G401.6 (cell line): ENCODE data around the gene TMEM184B.

ENCODE experiments used
- FAIRE-seq: peaks from 2 replicates; lab custom pipeline; 2012; peaks lifted over from hg19 to GRCh38; lab: Jason Lieb, UNC

Gene TMEM184B

DNA sequence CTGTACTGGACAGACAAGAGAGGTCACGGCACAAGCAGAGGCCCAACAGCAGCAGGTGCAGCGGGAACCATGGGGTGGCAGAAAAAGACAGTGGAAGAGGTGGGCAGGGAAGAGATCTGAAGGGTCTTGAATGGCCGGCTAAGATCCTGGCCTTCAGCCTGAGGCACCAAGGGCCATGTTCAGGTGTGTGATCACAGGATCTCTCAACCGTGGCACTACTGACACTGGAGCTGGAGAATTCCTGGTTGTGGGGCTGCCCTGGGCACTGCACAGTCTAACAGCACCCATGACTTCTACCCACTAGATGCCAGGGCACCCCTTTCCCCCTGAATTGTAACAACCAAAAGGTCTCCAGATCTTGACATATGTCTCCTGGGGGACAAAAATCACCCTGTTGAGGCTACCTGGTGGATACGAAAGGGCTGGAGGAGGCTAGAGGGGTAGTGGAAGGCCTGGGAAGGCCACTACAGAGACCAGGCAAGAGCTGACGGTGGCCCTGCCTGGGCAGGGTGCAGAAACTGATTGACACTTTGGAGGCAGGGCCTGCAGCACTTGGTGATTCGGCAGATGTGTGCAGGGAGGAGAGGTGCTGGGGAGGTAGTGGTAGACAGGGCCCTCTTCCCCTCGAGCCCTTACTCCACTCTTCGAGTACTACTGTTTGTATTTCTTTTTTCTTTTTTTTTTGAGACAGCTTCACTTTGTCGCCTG is 36.1 kb upstream of the TMEM184B start:
- FAIRE-seq, result no peak

DNA sequence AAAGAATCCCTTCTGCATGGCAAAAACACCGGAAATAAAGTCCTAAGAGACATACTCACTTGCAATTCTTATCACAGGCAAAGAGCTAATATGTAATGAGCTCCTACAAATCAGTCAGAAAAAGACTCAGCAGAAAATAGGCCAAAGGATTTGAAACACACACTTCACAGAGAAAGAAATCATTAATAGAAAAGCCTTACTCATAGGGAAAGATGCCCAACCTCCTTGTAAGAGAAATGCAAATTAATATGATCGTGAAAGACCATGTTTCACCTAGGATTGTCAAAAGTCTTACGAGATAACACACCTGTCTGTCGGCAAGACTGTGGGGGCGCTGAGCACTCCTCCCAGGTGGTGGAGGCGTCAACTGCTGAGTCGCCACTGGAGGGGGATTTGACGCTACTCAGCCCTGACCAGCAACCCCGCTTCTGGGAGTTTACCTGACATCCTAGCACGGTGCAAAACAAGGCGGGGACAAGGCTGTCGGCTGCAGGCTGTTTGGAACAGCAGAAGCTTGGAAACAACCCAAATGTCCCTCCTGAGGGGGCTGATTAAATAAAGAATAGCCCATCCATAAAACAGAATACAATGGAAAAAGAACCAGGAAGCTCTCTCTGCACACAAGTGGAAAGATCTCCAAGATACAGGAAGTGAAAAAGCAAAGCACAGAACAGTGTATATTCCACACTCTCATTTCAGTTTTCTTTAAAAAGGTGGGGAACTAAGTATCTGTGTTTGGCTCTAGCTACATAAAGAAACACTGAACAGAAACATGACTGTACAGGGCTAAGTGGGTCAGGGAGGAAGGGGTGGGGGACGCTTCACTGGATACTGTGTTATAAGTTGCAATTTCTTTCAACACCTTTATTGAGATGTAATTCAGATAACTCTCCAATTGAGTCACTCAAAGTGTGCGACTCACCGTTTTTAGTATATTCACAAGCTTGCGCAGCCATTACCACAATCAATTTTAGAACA is 33.0 kb upstream of the TMEM184B start:
- FAIRE-seq, result no peak

DNA sequence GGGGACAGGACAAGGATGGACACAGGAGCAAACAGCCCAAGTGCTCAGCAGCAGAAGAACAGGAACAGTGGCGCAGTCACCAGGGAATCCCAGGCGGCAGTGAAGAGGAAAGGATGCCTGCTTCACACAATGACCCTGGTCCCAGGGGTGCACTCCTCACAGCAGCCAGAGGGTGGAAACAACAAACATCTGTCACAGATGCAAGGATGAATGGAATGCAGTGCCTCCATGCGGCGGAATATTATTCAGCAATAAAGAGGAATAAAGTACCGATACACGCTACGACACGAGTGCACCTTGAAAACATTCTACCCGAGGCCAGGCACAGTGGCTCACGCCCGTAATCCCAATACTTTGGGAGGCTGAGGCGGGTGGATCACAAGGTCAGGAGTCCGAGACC is 31.7 kb upstream of the TMEM184B start:
- FAIRE-seq, result no peak

GRCh38 chr22:38303974-38304373 is 31.2 kb upstream of the TMEM184B start:
- no peak for FAIRE-seq

DNA sequence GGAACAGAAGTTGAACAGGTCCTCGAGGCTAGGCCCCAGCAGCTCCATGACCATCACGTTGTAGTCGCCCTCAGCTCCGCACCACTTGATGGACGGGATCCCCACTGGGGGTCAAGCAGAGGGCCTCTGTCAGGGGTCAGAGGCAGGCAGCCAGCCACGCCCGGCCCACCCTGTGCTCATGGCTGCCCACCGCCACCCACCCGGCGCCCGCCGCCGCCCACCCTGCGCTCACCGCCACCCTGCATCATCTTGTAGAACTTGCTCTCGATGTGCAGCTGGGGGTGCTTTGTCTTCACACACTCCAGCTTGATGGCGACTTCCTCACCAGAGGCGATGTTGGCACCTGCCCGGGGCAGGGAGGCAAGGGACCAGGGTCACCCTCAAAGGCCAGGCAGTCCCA is 30.1 kb upstream of the TMEM184B start:
- FAIRE-seq, result no peak

- no peak for FAIRE-seq
Measured at GRCh38 chr22:38300946-38301345, 28.1 kb upstream of the TMEM184B start.

DNA sequence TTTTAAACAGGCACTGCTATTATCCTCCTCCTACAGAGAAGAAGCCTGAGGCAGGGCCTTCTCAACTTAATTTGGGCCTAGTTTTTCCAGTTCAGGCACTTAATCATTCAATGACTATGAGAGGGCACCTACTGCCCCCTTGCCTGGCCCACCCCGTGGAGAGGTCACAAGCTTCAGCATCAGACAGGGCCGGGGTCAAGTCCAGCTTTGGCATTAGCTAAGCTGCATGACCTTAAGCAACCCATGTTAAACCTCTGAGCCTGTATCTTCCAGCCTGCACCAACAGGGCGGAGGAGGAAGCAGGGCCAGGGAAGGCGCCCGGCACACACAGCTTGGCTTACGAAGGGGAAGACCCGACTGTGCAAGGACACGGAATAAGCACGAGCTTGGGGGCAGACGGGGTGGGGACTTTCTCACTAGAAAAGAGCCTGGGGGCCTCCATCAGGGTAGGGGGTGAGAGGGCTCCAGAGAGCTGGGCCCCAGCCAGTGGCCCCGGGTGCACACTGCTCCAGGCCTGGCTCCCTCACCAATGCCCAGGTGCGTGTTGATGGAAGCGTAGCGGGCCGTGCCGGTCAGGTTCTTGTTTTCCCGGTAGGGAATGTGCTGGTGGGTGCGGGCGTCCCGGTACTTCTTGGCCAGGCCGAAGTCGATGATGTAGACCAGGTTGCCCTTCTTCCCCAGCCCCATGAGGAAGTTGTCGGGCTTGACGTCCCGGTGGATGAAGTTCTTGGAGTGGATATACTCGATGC is 27.6 kb upstream of the TMEM184B start:
- FAIRE-seq, result no peak

- FAIRE-seq, result no peak
Measured at GRCh38 chr22:38299770-38300102, 26.9 kb upstream of the TMEM184B start.

- FAIRE-seq, result no peak
Measured at GRCh38 chr22:38298312-38299005, 25.6 kb upstream of the TMEM184B start.

DNA sequence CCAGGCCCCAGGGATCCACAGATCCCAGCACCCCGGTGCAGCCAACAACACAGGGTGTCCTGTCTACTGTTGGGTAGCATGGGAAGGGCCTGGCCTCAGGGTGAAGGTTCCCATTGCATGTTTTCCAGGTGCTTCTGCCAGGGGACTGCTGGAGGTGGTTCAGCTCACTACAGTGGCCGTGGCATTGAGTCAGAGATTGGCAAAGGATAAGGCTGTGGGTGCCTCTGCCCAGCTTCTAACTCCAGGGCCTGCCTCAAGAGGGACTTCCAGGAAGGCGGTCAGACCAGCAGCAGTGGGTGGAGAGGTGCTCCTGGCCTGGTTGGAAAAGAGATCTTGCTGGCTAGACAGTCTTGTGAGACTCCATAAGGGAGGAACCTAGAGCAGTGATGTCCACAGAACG is 23.6 kb upstream of the TMEM184B start:
- no peak for FAIRE-seq

DNA sequence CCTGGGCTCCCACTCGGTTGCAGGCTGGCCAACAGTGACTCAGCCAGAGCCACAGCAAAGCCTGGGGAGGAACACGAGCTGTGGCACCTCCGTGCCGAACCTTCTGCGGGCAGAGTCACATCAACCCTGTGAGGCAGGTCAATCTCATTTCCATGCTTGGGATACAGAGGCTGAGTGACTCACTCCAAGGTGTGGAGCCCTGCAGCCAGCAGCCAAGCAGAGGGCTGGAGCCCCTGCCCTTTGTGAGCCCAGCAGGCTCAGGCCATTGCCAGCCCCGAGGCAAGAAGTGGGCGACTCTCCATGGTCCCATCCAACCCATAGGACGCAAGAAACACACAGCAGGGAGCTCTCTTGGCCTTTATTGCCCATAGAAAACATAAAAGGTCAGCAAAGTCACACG is 23.1 kb upstream of the TMEM184B start:
- no peak for FAIRE-seq

DNA sequence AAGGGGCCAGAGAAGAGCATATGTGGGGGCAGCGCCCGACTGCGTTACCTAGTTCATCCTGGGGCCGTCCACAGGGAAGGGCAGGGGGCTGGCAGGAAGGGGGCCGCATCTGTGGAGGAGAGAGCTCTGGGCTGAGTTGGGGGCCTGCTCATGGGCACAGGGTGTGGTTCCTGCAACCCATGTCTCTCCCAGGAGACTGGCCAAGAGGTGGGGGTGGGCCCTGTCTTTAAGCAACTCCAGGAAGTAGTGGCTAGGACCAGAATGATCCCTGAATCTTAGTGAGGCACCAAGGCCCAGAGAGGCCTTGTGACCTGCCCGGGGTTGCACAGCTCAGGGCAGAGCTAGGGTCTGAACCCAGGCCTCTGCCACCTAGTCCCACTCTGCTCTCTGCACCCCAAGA is 22.5 kb upstream of the TMEM184B start:
- FAIRE-seq, result no peak

- no peak for FAIRE-seq
Measured at GRCh38 chr22:38294193-38294592, 21.4 kb upstream of the TMEM184B start.

DNA sequence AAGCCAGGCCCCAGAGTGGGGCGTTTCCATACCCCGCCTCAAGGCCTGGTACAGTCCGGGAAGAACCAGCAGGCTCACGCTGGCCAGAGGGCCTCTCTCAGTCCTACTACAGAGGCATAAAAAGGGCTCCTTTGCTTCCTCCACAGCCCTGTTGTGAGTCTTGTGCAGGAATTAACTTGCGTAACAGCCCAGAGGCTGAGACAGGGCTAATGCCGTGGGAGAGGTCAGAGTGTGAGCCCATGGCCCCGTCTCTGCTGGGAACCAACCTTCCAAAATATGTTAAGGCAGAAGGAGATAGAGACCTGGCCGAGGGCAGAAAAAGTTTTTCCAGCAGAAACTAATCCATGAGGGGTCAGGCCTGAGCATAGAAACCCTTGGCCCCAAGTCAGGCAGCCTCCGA is 19.9 kb upstream of the TMEM184B start:
- FAIRE-seq, result no peak

DNA sequence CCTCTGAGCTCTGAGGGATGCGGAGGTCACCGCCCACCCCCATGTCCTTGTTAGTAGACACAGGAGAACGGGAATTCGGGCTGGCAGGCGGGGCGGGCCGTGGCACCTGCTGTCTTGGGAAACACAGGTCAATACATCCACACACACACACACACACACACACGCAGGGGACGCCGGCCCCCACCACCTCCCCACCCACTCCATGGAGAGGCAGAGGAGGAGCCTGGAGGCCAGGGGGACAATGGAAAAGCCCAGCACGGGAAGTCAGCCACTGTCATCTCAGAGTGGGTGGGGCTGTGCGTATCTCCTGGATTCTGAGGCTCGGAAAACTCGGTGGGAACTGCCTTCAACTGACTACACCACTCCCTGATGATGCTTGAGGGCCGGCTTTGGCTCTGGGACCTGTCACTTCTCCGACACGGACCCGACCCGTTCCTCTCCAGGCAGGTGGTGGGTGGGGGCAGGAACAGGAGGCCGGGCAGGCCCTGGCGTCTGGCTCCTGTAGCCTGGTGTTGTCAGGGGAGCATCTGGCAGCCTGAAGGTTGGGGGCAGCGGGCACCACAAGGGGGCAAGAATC is 18.5 kb upstream of the TMEM184B start:
- FAIRE-seq, result no peak

DNA sequence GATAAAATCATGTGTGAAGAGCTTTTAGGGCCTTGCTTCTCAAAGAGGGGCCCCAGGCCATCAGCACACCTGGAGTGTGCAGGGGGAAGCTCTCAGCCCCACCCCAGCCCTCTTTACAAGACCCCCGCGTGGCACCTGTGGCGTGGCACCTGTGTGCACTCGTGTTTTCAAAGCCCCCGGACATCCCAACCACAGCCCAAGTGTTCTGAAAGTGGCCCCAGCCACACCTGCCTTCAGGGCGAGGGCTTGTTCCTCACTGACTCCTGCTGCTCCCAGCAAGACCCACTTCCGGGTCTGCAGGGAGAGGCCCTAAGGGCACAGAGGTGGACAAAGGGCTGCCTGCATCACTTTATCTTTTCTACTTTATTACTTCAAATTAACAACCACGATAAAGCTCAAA is 17.5 kb upstream of the TMEM184B start:
- no peak for FAIRE-seq

DNA sequence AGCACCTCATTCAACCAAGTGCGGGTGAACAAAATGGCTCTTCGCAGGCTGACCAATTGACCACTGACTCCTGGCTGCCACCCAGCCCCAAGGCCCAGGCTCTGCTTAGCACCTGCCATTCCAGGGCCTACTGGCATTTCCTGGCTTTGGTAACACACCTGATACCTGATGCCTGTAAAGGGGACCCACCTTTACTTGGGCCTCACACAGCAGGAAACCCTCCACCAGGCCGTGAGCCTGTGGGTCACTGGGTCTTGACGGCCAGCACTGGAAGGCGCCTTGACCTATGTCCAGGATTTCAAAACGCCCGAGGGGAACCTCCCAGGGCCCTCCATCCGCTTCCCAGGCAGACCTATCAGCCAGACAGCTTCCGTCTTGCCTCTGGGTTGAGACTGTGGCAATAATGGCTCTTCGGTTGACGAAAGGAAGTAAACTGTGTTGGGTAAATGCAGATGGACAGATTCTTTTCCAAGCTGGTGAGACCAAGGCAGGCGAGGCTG is 16.8 kb upstream of the TMEM184B start:
- no peak for FAIRE-seq

DNA sequence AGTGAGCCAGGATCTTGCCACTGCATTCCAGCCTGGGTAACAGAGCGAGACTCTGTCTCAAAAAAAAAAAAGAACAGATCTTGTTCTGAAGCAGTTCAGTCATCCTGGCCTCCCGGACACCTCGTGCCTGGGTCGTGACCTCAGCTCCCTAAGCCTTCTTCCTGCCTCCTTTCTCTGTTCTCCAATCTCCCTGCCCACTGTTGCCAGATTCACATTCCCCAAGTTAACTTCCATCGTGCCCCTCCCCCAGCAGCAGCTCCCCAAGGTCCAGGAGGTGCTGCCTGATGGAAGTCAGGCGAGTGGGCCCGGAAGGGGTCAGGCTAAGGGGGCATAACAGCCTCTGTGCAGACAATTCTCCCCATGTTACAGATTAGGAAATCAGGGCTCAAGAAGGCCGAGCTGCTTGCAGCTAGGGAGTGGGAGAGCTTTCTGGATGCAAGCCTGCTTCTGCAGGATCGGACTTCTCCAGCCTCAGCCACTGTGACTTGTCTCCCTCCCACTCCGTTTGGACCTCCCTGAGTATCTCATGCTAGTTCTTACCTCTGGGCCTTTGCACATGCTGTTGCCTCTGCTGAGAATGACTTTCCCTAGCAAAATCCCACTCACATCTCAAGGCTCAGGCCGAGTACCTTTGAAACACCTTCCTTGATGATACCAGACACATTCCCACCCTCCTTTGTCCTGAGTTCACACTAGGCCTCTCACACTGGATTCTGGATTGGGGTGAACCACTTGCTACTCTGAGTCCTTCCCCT is 14.3 kb upstream of the TMEM184B start:
- FAIRE-seq, result no peak

DNA sequence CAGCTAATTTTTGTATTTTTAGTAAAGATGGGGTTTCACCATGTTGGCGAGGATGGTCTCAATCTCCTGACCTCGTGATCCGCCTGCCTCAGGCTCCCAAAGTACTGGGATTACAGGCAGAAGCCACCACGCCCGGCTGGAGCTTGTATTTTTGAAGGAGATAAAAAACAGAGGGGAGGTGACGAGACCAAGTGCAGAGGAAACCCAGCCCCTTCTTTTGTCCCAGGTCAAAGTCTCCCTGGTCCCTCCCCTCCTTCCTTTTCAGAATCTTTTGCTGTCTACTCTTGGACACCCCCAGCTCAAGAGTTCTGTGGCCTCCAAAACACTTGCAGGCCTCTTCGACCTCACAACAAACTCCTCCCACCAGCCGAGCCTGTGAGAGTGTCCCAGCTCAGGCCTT is 12.2 kb upstream of the TMEM184B start:
- no peak for FAIRE-seq

DNA sequence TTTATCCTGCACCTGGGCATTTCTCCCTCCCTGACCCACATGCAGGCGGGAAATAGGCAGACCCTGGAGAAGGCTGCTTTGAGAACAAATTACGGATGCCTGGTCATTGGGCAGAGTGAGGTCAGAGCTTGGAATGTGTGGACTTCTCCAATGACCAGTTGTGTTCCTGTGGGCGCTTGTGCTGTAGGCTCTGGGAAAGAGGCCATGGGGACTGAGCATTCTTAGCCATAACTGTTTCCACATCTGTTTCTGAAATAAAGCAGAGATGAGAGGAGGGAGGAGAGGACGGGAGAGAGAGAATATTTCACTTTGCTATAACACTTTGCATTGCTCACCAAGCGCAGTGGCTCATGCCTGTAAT is 11.2 kb upstream of the TMEM184B start:
- no peak for FAIRE-seq

DNA sequence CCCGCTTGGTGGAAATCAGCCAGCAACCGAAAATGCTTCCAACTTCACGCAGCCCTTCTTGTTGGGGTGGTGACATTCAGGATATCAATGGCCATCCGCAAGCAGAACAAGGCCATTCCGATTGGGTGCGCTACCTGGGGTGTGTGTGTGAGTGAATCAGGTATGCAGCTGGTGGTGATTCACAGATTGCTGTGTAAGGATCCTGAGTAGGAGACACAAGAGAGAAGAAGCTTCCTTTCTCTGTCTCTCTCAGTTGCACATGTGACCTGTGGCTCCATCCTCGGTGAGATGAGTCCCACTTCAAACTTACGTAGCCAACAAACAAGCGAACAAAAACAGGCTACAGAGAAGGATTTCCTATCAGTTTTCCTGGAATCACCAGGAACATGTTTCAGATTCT is 9.6 kb upstream of the TMEM184B start:
- FAIRE-seq, result no peak
